GM23338 (cell line): ENCODE measurements around the gene UBE2E2.

ENCODE experiments used
- CREB1 ChIP-seq: fragments of 250-450 bp; sonication (Bioruptor Pico); IDR thresholded peaks from 2 replicates; pipeline ENCODE4 v1.5.0; 2020; ENCODE audit warnings: low read depth, mild to moderate bottlenecking, moderate library complexity
- EZH2 ChIP-seq: fragments of 200-600 bp; sonication (generic); IDR thresholded peaks from one replicate; pipeline ENCODE4 v1.8.0; 2017; ENCODE audit warnings: antibody characterized with exemption, mild to moderate bottlenecking, low read depth; ENCODE audit not compliant: unreplicated experiment
- EZH2phosphoT487 ChIP-seq: fragments of 200-600 bp; sonication (generic); IDR thresholded peaks from one replicate; pipeline ENCODE4 v1.8.1; 2018; ENCODE audit warnings: antibody characterized with exemption; ENCODE audit not compliant: unreplicated experiment
- JUNB ChIP-seq: IDR thresholded peaks from one replicate; pipeline ENCODE4 v1.6.1; 2016; ENCODE audit warnings: antibody characterized with exemption; ENCODE audit not compliant: unreplicated experiment
- NANOG ChIP-seq: IDR thresholded peaks from 2 replicates; pipeline ENCODE4 v1.6.1; 2016; ENCODE audit warnings: antibody characterized with exemption, borderline replicate concordance
- POLR2AphosphoS5 ChIP-seq: IDR thresholded peaks from 2 replicates; pipeline ENCODE4 v1.6.1; 2016; ENCODE audit warnings: antibody characterized with exemption, low read depth
- STAT1 ChIP-seq: IDR thresholded peaks from one replicate; pipeline ENCODE4 v1.6.1; 2016; ENCODE audit warnings: antibody characterized with exemption; ENCODE audit not compliant: unreplicated experiment
- ZNF114 ChIP-seq: fragments of 250-450 bp; sonication (Bioruptor Pico); IDR thresholded peaks from 2 replicates; pipeline ENCODE4 v1.5.0; 2020; ENCODE audit warnings: mild to moderate bottlenecking, moderate library complexity
- TF ChIP-seq, protein P1 (sequence below), 2 experiments: fragments of 200-600 bp in 1 of 2; sonication (generic) in 1 of 2; conservative IDR thresholded peaks; 2 replicates each; pipeline versions ENCODE4 v1.5.1 to v1.6.1; 2016 to 2017; ENCODE audit warnings: antibody characterized with exemption in 2 of 2, low read depth in 2 of 2, mild to moderate bottlenecking in 2 of 2, moderate library complexity in 1 of 2
- TF ChIP-seq, protein P2 (sequence below): IDR thresholded peaks from one replicate; pipeline ENCODE4 v1.6.1; 2018; ENCODE audit warnings: antibody characterized with exemption; ENCODE audit not compliant: unreplicated experiment
- TF ChIP-seq, protein P3 (sequence below): IDR thresholded peaks from 2 replicates; pipeline ENCODE4 v1.6.1; 2016; ENCODE audit warnings: antibody characterized with exemption

DNA sequence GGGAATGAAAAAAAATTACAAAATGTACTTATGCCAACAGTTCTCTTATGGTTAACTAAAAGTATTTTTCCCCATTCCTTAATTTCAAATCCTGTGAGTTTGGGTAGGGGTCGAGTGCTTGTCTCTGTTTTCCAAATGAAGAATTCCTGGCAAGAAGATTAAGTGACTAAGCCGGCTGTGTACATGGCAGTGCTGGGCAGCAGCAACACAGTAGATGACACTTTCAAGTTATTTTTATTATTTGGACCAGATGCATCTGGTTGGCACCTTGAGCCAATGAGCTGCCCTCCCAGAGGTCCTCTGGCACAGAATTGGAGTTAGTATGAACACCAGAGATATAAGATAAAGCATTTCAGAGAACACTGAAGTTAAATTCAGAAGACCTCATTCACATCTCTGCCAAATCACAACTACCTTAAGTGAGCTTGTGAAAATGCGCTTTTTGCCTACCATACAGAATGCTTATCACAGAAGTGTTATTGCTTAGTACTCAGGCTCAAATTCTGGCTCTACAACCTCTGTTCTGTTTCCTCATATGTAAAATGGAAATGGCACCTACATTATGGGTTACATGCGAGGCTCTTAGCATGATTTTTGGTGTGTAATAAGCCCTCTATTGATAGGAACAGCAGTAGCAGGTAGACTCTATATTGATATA is 256.9 kb downstream of the UBE2E2 start:
- no peak for TF ChIP-seq ZNF114 (CRISPR knock-in tag)
- no peak for TF ChIP-seq EZH2
- TF ChIP-seq, protein P1, sequence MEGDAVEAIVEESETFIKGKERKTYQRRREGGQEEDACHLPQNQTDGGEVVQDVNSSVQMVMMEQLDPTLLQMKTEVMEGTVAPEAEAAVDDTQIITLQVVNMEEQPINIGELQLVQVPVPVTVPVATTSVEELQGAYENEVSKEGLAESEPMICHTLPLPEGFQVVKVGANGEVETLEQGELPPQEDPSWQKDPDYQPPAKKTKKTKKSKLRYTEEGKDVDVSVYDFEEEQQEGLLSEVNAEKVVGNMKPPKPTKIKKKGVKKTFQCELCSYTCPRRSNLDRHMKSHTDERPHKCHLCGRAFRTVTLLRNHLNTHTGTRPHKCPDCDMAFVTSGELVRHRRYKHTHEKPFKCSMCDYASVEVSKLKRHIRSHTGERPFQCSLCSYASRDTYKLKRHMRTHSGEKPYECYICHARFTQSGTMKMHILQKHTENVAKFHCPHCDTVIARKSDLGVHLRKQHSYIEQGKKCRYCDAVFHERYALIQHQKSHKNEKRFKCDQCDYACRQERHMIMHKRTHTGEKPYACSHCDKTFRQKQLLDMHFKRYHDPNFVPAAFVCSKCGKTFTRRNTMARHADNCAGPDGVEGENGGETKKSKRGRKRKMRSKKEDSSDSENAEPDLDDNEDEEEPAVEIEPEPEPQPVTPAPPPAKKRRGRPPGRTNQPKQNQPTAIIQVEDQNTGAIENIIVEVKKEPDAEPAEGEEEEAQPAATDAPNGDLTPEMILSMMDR (conservative IDR thresholded peaks at IDR 0.05; ENCODE audit: low read depth in 2 of 2), result no peak
- TF ChIP-seq, protein P2, sequence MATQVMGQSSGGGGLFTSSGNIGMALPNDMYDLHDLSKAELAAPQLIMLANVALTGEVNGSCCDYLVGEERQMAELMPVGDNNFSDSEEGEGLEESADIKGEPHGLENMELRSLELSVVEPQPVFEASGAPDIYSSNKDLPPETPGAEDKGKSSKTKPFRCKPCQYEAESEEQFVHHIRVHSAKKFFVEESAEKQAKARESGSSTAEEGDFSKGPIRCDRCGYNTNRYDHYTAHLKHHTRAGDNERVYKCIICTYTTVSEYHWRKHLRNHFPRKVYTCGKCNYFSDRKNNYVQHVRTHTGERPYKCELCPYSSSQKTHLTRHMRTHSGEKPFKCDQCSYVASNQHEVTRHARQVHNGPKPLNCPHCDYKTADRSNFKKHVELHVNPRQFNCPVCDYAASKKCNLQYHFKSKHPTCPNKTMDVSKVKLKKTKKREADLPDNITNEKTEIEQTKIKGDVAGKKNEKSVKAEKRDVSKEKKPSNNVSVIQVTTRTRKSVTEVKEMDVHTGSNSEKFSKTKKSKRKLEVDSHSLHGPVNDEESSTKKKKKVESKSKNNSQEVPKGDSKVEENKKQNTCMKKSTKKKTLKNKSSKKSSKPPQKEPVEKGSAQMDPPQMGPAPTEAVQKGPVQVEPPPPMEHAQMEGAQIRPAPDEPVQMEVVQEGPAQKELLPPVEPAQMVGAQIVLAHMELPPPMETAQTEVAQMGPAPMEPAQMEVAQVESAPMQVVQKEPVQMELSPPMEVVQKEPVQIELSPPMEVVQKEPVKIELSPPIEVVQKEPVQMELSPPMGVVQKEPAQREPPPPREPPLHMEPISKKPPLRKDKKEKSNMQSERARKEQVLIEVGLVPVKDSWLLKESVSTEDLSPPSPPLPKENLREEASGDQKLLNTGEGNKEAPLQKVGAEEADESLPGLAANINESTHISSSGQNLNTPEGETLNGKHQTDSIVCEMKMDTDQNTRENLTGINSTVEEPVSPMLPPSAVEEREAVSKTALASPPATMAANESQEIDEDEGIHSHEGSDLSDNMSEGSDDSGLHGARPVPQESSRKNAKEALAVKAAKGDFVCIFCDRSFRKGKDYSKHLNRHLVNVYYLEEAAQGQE, result no peak
- TF ChIP-seq NANOG, result no peak
- no peak for TF ChIP-seq POLR2AphosphoS5
- no peak for TF ChIP-seq EZH2phosphoT487
- no peak for TF ChIP-seq STAT1
- TF ChIP-seq CREB1, result no peak
- TF ChIP-seq JUNB, result no peak
- TF ChIP-seq, protein P3, sequence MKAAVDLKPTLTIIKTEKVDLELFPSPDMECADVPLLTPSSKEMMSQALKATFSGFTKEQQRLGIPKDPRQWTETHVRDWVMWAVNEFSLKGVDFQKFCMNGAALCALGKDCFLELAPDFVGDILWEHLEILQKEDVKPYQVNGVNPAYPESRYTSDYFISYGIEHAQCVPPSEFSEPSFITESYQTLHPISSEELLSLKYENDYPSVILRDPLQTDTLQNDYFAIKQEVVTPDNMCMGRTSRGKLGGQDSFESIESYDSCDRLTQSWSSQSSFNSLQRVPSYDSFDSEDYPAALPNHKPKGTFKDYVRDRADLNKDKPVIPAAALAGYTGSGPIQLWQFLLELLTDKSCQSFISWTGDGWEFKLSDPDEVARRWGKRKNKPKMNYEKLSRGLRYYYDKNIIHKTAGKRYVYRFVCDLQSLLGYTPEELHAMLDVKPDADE, result no peak
